SK-N-SH (cell line): ENCODE data around the gene LYPD4. TPM values are rescaled to one million over a fixed set of nuclear protein-coding genes. Genes with fewer than 3 reads are reported as not detected.
"Not testable (repeated sequence)": the region's sequence is repeated elsewhere in the genome, so short reads cannot be mapped to it uniquely, and the experiment has no call there.

Source experiments
- CTCF ChIA-PET: fragments of 300-600, 350-600 bp; formaldehyde crosslinking; extraction: SDS; loops from one replicate; lab custom pipeline; 2021; lab: Yijun Ruan, JAX
- POLR2A ChIA-PET: fragments of 350-600 bp; sonication (Branson Sonifier 250); formaldehyde crosslinking; extraction: SDS; loops from one replicate; lab custom pipeline; 2020; ENCODE audit warnings: antibody characterized with exemption, inconsistent platforms; lab: Yijun Ruan, JAX
- DNase-seq: peaks from one replicate; pipeline ENCODE4 v3.0.0; 2012
- H2AFZ ChIP-seq: fragments of 200-600 bp; sonication (generic); 2 replicates; pipeline ENCODE4 v1.8.1; 2016; ENCODE audit warnings: antibody characterized with exemption, mild to moderate bottlenecking, low read depth
- H3F3A ChIP-seq: fragments of 200-600 bp; sonication (generic); replicated peaks from 2 replicates; pipeline ENCODE3; 2016; ENCODE audit warnings: antibody characterized with exemption, mild to moderate bottlenecking; ENCODE audit not compliant: insufficient read depth
- H3K27ac ChIP-seq, 2 experiments: fragments of 200-500 bp in 1 of 2; fragments of 200-600 bp in 1 of 2; sonication (Bioruptor generic) in 1 of 2; sonication (generic), shearing (Covaris generic) in 1 of 2; 2 replicates each; pipeline versions ENCODE4 v1.5.1 to v1.6.1; 2014 to 2016; ENCODE audit warnings: low read depth in 2 of 2, inconsistent platforms in 1 of 2, low read length in 1 of 2, mild to moderate bottlenecking in 1 of 2, mixed read lengths in 1 of 2
- H3K27me3 ChIP-seq: fragments of 200-600 bp; sonication (generic), shearing (Covaris generic); 2 replicates; pipeline ENCODE4 v1.6.1; 2016; ENCODE audit warnings: mixed run types; ENCODE audit not compliant: insufficient read depth
- H3K36me3 ChIP-seq, 2 experiments: fragments of 200-500 bp in 1 of 2; fragments of 200-600 bp in 1 of 2; sonication (Bioruptor generic) in 1 of 2; sonication (generic) in 1 of 2; replicated peaks in 1 of 2; 2 replicates each; pipeline versions ENCODE3 to v1.5.1; 2014 to 2016; ENCODE audit warnings: low read length in 1 of 2, mild to moderate bottlenecking in 1 of 2; ENCODE audit not compliant: insufficient read depth in 2 of 2, control insufficient read depth in 1 of 2
- H3K4me1 ChIP-seq, 2 experiments: fragments of 200-500 bp in 1 of 2; fragments of 200-600 bp in 1 of 2; sonication (Bioruptor generic) in 1 of 2; sonication (generic), shearing (Covaris generic) in 1 of 2; 2 replicates each; pipeline versions ENCODE4 v1.5.1 to v1.6.1; 2014 to 2016; ENCODE audit warnings: low read depth in 1 of 2, low read length in 1 of 2, mixed run types in 1 of 2; ENCODE audit not compliant: insufficient read depth in 2 of 2, control insufficient read depth in 1 of 2
- H3K4me2 ChIP-seq: fragments of 200-600 bp; sonication (generic), shearing (Covaris generic); 2 replicates; pipeline ENCODE4 v1.6.1; 2017; ENCODE audit warnings: mixed run types
- H3K4me3 ChIP-seq, 2 experiments: fragments of 200-500 bp in 1 of 2; fragments of 200-600 bp in 1 of 2; sonication (Bioruptor generic) in 1 of 2; sonication (generic), shearing (Covaris generic) in 1 of 2; 2 replicates each; pipeline versions ENCODE4 v1.5.1 to v1.8.1; 2014 to 2016; ENCODE audit warnings: low read depth in 2 of 2, inconsistent platforms in 1 of 2, low read length in 1 of 2, mild to moderate bottlenecking in 1 of 2, mixed read lengths in 1 of 2, moderate library complexity in 1 of 2
- H3K79me2 ChIP-seq: fragments of 200-600 bp; sonication (generic); 2 replicates; pipeline ENCODE4 v1.8.1; 2017; ENCODE audit warnings: mild to moderate bottlenecking; ENCODE audit not compliant: insufficient read depth
- H3K9ac ChIP-seq: fragments of 200-600 bp; sonication (generic); 2 replicates; pipeline ENCODE4 v1.6.1; 2017; ENCODE audit warnings: mixed run types
- H3K9me2 ChIP-seq: fragments of 200-600 bp; sonication (generic); 2 replicates; pipeline ENCODE4 v1.6.1; 2017; ENCODE audit warnings: mixed run types
- H3K9me3 ChIP-seq: fragments of 200-600 bp; sonication (generic); 2 replicates; pipeline ENCODE4 v1.6.1; 2017; ENCODE audit warnings: mixed run types, mild to moderate bottlenecking, moderate library complexity
- H4K20me1 ChIP-seq: fragments of 200-600 bp; sonication (generic); 2 replicates; pipeline ENCODE4 v1.6.1; 2017; ENCODE audit warnings: mild to moderate bottlenecking, mixed run types; ENCODE audit not compliant: insufficient read depth
- WGBS: methylation state at CpG from one replicate; pipeline ENCODE4 v1.1.6; 2017; ENCODE audit warnings: low lambda C conversion rate; 5-methylcytosine and 5-hydroxymethylcytosine counted together
- polyA plus RNA-seq, 3 experiments: library from polyadenylated mRNA; depleted of rRNA; stranded (reverse); fragments of >200 nt; gene quantifications; 2 replicates each; pipeline ENCODE4 v1.2.3, GENCODE V29; 2012
- small RNA-seq, 7 experiments: library from RNA; depleted of rRNA; stranded (forward); fragments of <200 nt; gene quantifications; one replicate each; pipeline ENCODE3, GENCODE V24; 2012

LYPD4 gene
- polyA plus RNA-seq, 1 of the 3 experiments (the other 2 are of a cell fraction), result not detected

- not testable (repeated sequence) for H2AFZ ChIP-seq, H3K79me2 ChIP-seq
Observed at GRCh38 chr19:41788518-41788917, 56.0 kb downstream of the LYPD4 start.

More at GRCh38 chr19:41788518-41788917, 56.0 kb downstream of the LYPD4 start:
- H3F3A ChIP-seq, CTCF ChIA-PET, H3K4me3 ChIP-seq, H4K20me1 ChIP-seq, H3K36me3 ChIP-seq, H3K4me1 ChIP-seq, DNase-seq, H3K9ac ChIP-seq, H3K27ac ChIP-seq, H3K9me2 ChIP-seq, POLR2A ChIA-PET, H3K4me2 ChIP-seq, H3K9me3 ChIP-seq: not testable (repeated sequence)
- WGBS, result no CpG with 5 or more reads among the region's 1 CpG
- H3K27me3 ChIP-seq, result peaks cover 72% of the 10 kb centered on the region

Small RNA genes within 50 kb of the gene (small RNA-seq; reads per million reads assigned to genes)
- 0 to 0.43 (median 0) reads per million in 7 experiments for gene MIR6797

Other genes starting within 250 kb of the LYPD4 start
- gene CEACAM4, start 217.6 kb downstream of the LYPD4 start, polyA plus RNA-seq (2012; rRNA removed), result not detected in 2 replicates
- gene CEACAM7, start 156.4 kb downstream of the LYPD4 start, polyA plus RNA-seq (2012; rRNA removed), result not detected in 2 replicates
- not detected in 2 replicates for gene CEACAM5, start 136.1 kb downstream of the LYPD4 start, polyA plus RNA-seq (2012; rRNA removed)
- not detected in 2 replicates for gene CEACAM6, start 89.2 kb downstream of the LYPD4 start, polyA plus RNA-seq (2012; rRNA removed)
- gene CEACAM3, start 48.1 kb downstream of the LYPD4 start, polyA plus RNA-seq (2012; rRNA removed), result not detected in 2 replicates
- gene DMRTC2, start 359 bp upstream of the LYPD4 start, polyA plus RNA-seq (2012; rRNA removed), result not detected in 2 replicates
- gene RPS19, start 15.6 kb upstream of the LYPD4 start, polyA plus RNA-seq (2012; rRNA removed), result 2,819 and 3,310 TPM in 2 replicates
- 0.20 and 0.31 TPM in 2 replicates for gene CD79A, start 32.6 kb upstream of the LYPD4 start, polyA plus RNA-seq (2012; rRNA removed)
- 67.3 and 102 TPM in 2 replicates for gene ARHGEF1, start 38.5 kb upstream of the LYPD4 start, polyA plus RNA-seq (2012; rRNA removed)
- 0.03 and 0.07 TPM in 2 replicates for gene ERFL, start 83.8 kb upstream of the LYPD4 start, polyA plus RNA-seq (2012; rRNA removed)
- gene RABAC1, start 114.6 kb upstream of the LYPD4 start, polyA plus RNA-seq (2012; rRNA removed), result 252 and 287 TPM in 2 replicates
- 0.75 and 0.77 TPM in 2 replicates for gene ATP1A3, start 149.5 kb upstream of the LYPD4 start, polyA plus RNA-seq (2012; rRNA removed)
- 0.71 and 2.4 TPM in 2 replicates for gene GRIK5, start 225.5 kb upstream of the LYPD4 start, polyA plus RNA-seq (2012; rRNA removed)
- 6.9 and 8.5 TPM in 2 replicates for gene ZNF574, start 231.5 kb upstream of the LYPD4 start, polyA plus RNA-seq (2012; rRNA removed)